ENCODE results near the gene SLC27A3. TPM values are rescaled to one million over a fixed set of nuclear protein-coding genes. Genes with fewer than 3 reads are reported as not detected.
"Not testable (repeated sequence)": the region's sequence is repeated elsewhere in the genome, so short reads cannot be mapped to it uniquely, and the experiment has no call there.

The SLC27A3 gene
- total RNA-seq, 1 experiment from 2014 or later: 38.9 TPM

GRCh38 chr1:153764310-153764709 lies 10.9 kb upstream of the SLC27A3 start:
- CTCF ChIA-PET: interaction anchor here (0.8 to 1.7 kb wide), 2 partner anchors 84 to 86 kb away, joined by 4 to 5 read pairs; partner anchors contain the start of gene NPR1
- Mint-ChIP-seq H3K36me3 (peaks cover 86% of the 10 kb centered on the region), H3K27ac (no peak overlapping the region), H3K27me3 (ENCODE audit: low read depth) (no peaks in the 10 kb centered on the region), H3K4me3 (no peak overlapping the region), H3K4me1 (peaks cover 2% of the 10 kb centered on the region; the same call in 1 of the 2 replicates), H3K9me3 (no peaks in the 10 kb centered on the region)
- TF ChIP-seq MXD4 (CRISPR knock-in tag; IDR thresholded peaks at IDR 0.05; ENCODE audit: borderline replicate concordance): no peak
- TF ChIP-seq JUN (CRISPR knock-in tag; IDR thresholded peaks at IDR 0.05): no peak
- TF ChIP-seq AFF4 (CRISPR knock-in tag; IDR thresholded peaks at IDR 0.05; ENCODE audit: borderline replicate concordance): no peak
- TF ChIP-seq IRF1 (CRISPR knock-in tag; IDR thresholded peaks at IDR 0.05): no peak
- TF ChIP-seq USF2 (CRISPR knock-in tag; IDR thresholded peaks at IDR 0.05): no peak
- TF ChIP-seq USF1 (CRISPR knock-in tag; IDR thresholded peaks at IDR 0.05): no peak
- no peak for TF ChIP-seq RELA (CRISPR knock-in tag; IDR thresholded peaks at IDR 0.05; ENCODE audit: borderline replicate concordance)
- TF ChIP-seq ZNF317 (CRISPR knock-in tag; IDR thresholded peaks at IDR 0.05; ENCODE audit: borderline replicate concordance, low read depth): no peak
- no peak for TF ChIP-seq ZNF121 (CRISPR knock-in tag; IDR thresholded peaks at IDR 0.05)
- POLR2A ChIA-PET: interaction anchor here (0.6 kb wide), 1 partner anchor 131 kb away, joined by 9 read pairs; no protein-coding TSS in a partner anchor
- DNase-seq (ENCODE audit: low spot score) (no peak), ATAC-seq (no peak)

- H3K9me3 Mint-ChIP-seq; ATAC-seq; H3K27me3 Mint-ChIP-seq (ENCODE audit: low read depth); H3K27ac Mint-ChIP-seq; DNase-seq (ENCODE audit: low spot score); H3K4me3 Mint-ChIP-seq: not testable (repeated sequence)
- ChIA-PET POLR2A (interaction anchor here (0.6 to 0.7 kb wide), 2 partner anchors 9 to 139 kb away, joined by 3 read pairs; partner anchors contain the start of gene SLC27A3), CTCF (interaction anchor here (0.7 to 1.0 kb wide), 2 partner anchors 89 to 118 kb away, joined by 3 to 5 read pairs; no protein-coding TSS in a partner anchor)
- Mint-ChIP-seq H3K4me1 (peaks cover 20% of the 10 kb centered on the region), H3K36me3 (peaks cover 78% of the 10 kb centered on the region)
Measured at GRCh38 chr1:153766663-153767062, 8.5 kb upstream of the SLC27A3 start.

- CTCF ChIA-PET: interaction anchor here (1.0 kb wide), 1 partner anchor 89 kb away, joined by 5 read pairs; no protein-coding TSS in a partner anchor
- ATAC-seq (no peak), DNase-seq (ENCODE audit: low spot score) (no peak)
- Mint-ChIP-seq H3K4me1 (peaks cover 20% of the 10 kb centered on the region), H3K4me3 (no peak overlapping the region), H3K27ac (no peak overlapping the region), H3K36me3 (peaks cover 70% of the 10 kb centered on the region), H3K27me3 (ENCODE audit: low read depth) (no peaks in the 10 kb centered on the region), H3K9me3 (no peaks in the 10 kb centered on the region)
- POLR2A ChIA-PET: interaction anchor here (0.7 kb wide), 1 partner anchor 140 kb away, joined by 3 read pairs; no protein-coding TSS in a partner anchor
- TF ChIP-seq SOX15 (CRISPR knock-in tag; IDR thresholded peaks at IDR 0.05): no peak
- TF ChIP-seq PRDM15 (CRISPR knock-in tag; IDR thresholded peaks at IDR 0.05): no peak
- TF ChIP-seq IRF1 (CRISPR knock-in tag; IDR thresholded peaks at IDR 0.05): no peak
- no peak for TF ChIP-seq PREB (CRISPR knock-in tag; IDR thresholded peaks at IDR 0.05; ENCODE audit: borderline replicate concordance)
- no peak for TF ChIP-seq GABPB1 (CRISPR knock-in tag; IDR thresholded peaks at IDR 0.05)
- TF ChIP-seq ZNF423 (CRISPR knock-in tag; IDR thresholded peaks at IDR 0.05): no peak
- no peak for TF ChIP-seq TP53 (CRISPR knock-in tag; IDR thresholded peaks at IDR 0.05)
- no peak for TF ChIP-seq SP1 (CRISPR knock-in tag; conservative IDR thresholded peaks at IDR 0.05)
- no peak for TF ChIP-seq MXD4 (CRISPR knock-in tag; IDR thresholded peaks at IDR 0.05; ENCODE audit: borderline replicate concordance)
- no peak for TF ChIP-seq HMGXB4 (CRISPR knock-in tag; IDR thresholded peaks at IDR 0.05)
Measured at GRCh38 chr1:153767519-153767918, 7.7 kb upstream of the SLC27A3 start.
